Stimulated activated CD8-positive, alpha-beta memory T cell treated with anti-CD3 and anti-CD28 coated beads, Interleukin-12 subunit alpha, Interleukin-12 subunit beta, amount 100 ng/mL, for 24 hours (primary cell): ENCODE measurements around the gene HNRNPH2.

Source experiments
- DNase-seq: peaks from one replicate; pipeline ENCODE4 v3.0.0-alpha.2; 2020; ENCODE audit errors: extremely low read depth

Gene HNRNPH2, protein sequence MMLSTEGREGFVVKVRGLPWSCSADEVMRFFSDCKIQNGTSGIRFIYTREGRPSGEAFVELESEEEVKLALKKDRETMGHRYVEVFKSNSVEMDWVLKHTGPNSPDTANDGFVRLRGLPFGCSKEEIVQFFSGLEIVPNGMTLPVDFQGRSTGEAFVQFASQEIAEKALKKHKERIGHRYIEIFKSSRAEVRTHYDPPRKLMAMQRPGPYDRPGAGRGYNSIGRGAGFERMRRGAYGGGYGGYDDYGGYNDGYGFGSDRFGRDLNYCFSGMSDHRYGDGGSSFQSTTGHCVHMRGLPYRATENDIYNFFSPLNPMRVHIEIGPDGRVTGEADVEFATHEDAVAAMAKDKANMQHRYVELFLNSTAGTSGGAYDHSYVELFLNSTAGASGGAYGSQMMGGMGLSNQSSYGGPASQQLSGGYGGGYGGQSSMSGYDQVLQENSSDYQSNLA

DNA sequence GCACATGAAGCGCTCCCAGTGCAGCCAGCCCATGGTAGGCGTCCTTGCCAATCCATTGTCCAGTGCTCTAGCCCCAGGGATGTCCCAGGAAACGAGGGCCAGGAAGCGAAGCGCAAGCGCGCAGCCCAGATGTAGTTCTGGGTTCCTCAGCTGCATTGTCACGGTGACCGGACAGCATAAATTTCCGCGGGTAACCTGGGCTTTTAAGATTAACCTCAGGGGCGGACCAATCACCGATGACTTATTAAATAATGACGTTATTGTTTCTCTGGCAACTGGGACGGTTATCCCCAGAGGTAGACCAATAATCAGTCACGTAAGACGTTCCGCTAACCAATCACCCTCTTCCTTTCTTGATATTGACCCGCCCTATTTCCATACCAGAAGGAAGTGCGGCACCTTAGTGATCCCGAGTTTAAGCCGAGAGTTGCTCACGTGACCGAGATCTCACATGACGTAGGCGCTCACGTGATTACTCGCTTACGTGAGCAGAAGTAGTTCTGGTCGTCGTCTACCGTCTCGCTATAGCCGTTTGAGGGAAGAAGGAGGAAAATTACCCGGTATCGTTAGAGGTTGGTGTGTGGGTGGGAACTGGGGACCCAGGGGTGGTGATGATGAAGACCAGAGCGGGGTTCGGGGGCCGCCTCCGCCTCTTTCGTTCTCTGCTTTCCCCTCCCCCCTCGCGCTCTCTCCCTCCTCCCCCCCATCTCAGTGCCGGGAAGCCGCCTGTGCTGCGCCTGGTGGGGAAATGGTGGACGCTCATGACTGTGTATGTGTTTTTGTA lies at the start of gene HNRNPH2, which contains the start of gene GLA:
HNRNPH2 (plus strand) TSS at position 475 of the 784 bp plus-strand sequence. CDS start 3,767 bp downstream, outside the sequence.
GLA (minus strand) TSS at position 178 of the 784 bp plus-strand sequence; CDS start at position 156, 22 bp downstream.
- DNase-seq, result peak; percentile 55

DNA sequence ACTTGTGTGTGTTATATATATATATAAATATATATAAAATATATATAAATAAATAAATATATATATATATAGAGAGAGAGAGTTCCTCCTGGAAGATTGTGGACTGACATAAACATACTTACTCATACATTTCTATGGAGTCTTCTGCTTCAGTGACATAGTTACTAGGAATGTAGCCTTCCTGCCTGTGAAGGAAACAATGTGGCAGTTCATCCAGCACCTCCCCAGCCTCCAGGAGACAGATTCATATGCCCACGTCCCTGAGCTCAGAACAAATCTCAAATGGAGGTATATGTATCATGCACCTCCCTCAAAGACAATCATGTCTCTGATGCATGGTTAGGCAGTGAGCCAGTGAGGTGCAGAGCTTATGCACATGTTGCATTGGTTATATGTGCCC lies 48.1 kb upstream of the HNRNPH2 start:
- DNase-seq, result no peak

DNA sequence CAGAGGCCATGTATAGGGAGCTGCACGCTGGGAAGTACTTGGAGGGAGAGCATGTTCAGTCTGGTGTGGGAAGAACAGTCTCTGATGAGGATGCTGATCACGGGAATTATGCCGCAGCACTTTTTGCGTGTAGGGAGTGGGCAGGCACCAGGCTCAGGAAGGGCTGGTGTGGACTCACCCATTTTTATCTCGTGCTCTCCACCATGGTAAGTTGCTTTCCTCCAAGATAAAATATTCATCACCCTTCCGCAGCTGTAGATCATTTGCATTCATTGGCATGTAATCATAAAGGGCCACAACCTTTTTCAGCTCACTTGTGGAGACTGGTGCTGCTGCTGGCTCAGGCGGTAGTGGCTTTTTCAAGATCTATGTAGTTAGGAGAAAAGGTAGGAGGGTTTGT lies 47.6 kb upstream of the HNRNPH2 start:
- DNase-seq, result no peak

DNA sequence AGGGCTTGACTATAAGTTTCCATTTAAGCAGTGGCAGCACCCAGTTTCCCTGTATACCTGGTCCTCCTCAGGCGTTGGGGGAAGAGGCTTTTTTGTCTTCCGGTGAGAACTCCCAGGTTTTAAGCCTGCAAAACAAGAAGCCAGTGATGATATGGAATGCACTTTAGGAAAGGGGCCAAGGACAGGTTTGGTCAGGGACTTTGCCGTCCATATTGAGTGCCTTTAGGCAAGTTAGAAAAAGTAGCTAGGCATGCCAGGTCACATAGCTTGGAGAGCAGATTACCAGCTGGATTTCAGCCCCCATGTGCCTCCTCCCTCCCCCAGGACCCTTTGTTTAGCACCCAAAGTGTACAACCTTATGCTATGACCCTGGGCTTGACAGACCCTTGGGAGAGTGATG lies 45.9 kb upstream of the HNRNPH2 start:
- DNase-seq, result no peak

DNA sequence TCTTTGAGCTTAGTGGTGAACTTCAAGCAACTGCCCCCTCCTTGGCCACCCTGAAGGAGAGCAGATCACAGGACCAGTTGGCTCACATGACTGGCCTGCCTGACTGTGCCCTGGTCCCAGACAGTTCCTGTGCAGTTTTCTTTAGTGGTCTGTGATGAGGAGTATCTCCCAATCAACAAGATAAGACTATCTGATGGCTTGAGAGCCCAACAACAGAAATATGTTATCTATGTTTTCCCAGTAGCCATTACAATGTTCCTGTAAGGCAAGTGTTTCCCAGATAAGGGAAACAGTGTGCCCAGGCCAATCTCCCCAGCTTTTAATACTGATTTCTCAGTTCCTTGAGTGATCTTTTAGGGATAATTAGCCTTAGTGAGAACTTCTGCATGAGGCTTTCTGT lies 45.3 kb upstream of the HNRNPH2 start:
- DNase-seq, result no peak

DNA sequence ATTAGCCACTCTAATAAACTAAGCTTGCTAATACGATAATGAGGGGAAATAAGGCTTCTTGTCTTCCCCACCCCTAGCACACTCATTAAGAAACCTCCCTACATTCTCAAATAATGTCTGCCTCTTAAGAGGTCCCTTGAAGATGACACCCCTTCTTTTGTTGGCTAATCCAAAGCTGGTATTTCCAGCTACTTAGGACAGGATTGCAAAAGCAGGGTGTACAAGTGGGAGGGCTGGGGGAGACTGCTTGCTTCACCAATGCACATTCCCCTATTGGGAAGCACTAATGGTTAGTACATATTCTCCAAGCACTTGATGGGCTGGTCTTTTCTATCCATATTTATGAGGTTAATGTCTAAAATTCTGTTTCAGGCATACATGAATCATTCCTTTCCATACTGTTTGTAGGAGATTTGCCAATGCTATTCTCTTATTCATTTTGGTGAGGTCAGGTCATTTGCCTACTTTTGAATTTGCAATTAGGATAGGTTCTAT lies 42.7 kb upstream of the HNRNPH2 start:
- no peak for DNase-seq

DNA sequence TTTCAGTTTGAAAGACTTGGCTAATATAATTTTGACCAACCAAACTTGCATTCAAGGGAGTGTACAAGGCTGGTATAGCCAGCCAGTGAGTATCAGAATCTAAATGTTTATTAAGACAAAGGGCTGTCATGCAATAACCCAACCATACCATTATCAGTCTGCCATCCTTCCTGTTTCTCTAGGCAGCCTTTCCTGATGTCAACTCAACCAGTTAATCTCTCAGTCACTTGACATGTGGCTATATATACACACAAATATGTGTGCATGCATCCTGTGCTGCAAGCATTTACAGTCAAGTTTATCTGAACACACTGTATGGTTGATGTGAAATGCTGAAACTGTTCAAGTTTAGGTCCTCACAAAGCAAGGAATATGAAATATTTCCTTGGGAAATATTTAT lies 39.2 kb upstream of the HNRNPH2 start:
- no peak for DNase-seq

DNA sequence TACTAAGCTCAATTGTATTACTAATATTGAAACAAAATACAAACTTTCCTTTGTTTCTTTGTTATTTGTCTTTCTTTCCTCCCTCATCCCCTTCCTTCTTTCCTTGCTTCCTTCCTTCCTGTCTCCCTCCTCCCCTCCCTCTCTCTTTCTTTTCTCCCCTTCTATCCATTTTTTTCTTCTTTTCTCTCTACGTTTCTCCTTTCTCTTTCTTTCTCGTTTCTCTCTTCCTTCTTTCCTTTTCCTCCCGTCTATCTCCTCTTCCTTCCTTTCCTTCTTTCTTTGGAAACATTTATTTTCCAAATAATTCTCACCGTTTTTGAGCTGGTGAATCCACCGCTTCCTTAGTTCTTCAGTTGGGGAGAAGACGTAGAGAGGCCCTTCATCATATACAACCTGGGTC lies 38.3 kb upstream of the HNRNPH2 start:
- DNase-seq, result no peak

DNA sequence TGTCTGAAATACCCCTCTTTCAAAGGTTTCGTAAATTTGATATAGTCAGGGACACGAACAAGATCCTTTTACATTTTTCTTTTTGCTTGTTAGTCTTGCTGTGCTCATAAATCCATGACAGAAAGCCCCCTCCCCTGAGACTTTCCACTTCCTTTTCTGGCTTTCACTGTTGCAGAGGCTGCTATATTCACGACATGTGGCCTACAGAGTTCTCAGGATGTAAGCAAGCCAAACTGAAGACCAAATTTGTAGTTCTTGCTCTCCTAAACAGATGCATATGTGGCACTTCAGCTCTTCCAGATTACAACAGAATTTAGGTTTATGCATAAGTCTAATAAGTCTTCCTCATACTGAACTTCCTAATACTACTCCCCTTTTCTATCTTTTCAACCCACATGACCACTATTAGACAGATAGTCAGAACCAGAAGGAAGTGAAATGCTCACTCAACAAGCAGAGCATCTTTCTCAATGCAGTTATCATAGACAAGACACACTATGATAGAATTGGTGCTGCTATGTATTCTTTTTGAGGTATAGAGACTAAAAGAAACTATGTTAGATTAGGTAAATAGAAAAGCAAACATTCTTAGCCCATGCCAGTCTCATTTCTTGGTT lies 37.0 kb upstream of the HNRNPH2 start:
- DNase-seq, result no peak

DNA sequence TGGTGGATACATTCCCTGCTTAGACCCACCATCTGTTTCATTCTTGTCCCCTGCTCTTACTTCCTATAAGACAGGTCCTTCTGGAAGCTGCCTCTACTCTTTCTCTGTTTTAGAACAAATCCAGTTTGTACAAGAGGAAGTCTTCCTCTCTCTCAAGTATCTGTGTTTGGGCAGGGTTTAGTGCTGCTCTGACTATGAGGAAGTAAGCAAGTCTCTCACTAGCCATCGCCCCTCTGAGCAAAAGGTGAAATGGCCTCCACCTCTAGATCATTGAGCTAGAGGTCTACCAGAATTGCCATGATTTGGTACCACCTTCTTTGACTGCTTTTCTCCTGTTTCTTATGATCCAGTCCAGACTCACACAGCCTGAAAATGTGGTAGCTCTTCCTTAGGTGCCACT lies 30.5 kb upstream of the HNRNPH2 start:
- no peak for DNase-seq

DNA sequence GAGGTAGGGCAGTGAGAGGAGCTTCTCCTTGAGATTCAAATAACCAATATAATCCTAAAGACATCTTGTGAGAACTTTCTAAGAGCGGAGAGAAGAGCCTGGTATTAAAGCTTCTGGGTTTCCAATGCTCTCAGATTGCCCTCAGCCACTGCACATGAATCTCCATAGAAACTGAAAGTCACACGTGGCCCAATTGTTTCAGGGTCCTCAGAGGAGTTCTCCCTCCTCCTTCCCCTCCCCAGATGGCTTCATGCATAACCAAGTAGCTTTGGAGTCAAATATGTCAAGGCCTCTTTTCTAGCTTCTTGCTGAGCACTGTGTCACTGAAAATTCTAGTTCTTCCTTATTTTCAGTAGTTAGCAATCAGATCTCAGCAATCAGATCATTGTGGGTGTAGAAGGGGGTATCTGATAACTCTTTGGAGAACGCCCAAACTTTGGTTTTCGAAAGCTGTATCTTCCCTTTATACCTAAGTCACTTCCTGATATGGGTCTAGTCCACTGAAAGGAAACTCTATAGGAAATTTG lies 24.3 kb upstream of the HNRNPH2 start:
- no peak for DNase-seq

DNA sequence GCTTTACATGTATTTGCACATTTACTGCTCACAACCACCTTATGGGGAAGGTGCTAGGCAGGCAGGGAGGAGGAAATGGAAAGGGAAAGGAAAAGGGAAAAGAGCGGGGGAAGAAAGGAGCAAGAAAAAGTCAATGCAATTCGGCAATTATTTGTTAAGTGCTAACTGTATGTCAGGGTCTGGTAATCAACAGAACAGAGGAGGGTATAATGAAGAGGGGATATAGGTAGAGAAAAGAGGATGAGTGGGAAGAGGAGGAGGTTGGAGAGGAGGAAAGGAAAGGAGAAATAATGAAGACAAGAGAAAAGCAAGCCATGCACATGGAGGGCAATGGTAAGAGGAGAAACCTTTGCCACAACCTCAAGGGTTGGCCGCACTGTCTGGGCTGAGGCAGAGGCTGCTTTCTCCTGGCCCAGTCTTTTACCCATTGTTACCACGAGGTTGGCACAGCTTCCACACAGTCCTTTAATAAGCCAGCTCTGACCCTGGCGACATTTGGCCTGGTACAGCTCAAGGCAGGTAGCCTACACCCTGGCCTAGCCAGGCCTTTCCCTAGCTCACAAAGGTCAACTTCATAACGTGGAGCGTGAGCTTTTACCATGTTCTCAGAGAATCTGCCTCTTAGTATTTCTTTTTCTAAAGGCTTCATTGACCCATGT lies 22.9 kb upstream of the HNRNPH2 start:
- DNase-seq, result no peak

DNA sequence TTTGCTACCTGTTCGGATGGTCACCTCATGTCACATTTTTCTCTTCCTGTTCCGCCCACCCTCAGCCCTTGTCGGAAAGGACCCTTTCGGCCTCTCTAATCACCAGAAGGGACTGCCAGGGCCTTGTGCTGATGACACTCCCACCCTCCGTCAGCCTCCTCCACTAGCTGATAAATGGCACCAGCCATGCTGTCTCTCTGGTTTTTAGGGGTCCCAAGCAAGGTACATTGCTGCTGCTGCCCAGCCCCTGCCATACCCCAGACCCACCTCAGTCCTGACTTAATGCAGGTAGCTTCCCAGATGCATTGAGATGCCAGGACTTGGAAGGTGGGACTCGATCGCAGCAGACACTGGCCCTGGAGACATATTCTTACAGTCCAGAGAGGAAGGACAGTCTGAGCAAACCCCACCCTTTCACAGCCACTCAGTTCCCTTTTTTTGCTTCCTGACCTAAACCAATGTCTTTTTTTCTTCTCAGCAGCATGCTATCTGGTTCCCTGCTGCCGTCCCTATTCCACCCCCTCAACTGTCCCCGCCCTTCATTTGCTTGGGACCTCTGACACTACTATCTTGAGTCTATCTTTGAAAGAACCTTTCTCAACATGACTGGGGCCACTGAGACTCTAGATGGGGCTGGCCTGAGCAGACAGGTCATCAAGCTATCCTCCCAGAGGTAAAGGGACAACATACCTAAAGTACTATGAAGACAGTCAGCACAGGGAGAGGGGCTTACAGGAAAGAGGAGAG lies 22.1 kb upstream of the HNRNPH2 start, which contains the start of gene BTK:
BTK (minus strand) TSS at position 397 of the 747 bp plus-strand sequence. CDS start 10,907 bp downstream, outside the sequence.
- no peak for DNase-seq

DNA sequence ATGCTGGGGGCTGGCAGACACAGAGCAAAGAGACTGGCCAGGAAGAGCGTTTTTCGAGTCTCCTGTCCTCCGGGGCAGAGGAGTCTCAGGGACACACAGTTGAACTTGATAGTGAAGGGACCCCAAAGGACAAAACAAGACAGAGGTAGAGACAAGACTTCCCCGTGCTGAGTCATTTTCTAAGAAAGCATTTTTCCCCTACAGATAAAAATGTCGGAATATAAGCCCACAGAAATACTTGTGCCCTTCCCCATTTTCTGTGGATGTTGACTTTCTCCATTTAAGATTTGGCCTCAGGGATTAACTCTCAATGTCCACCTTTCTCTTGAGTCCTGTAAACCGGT lies 21.5 kb upstream of the HNRNPH2 start:
- DNase-seq, result no peak

DNA sequence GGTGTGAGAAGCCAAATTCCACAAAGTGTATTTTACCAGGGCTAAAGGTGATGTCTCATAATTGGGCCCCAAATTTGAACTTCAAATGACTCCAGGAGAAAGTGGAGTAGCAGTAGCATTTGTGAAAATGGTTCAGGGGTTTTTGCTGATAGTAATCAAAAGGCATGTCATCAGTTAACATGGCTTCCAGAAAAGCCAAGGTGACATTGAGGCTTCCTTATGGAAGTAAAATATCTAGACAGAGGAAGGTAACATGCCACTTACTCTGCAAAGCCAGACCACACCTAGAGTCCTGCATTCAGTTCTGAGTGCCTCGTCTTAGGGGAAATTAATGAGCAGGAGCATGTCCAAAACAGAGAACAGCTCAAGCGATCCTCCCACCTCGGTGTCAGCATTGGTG lies 19.4 kb upstream of the HNRNPH2 start:
- DNase-seq, result no peak

DNA sequence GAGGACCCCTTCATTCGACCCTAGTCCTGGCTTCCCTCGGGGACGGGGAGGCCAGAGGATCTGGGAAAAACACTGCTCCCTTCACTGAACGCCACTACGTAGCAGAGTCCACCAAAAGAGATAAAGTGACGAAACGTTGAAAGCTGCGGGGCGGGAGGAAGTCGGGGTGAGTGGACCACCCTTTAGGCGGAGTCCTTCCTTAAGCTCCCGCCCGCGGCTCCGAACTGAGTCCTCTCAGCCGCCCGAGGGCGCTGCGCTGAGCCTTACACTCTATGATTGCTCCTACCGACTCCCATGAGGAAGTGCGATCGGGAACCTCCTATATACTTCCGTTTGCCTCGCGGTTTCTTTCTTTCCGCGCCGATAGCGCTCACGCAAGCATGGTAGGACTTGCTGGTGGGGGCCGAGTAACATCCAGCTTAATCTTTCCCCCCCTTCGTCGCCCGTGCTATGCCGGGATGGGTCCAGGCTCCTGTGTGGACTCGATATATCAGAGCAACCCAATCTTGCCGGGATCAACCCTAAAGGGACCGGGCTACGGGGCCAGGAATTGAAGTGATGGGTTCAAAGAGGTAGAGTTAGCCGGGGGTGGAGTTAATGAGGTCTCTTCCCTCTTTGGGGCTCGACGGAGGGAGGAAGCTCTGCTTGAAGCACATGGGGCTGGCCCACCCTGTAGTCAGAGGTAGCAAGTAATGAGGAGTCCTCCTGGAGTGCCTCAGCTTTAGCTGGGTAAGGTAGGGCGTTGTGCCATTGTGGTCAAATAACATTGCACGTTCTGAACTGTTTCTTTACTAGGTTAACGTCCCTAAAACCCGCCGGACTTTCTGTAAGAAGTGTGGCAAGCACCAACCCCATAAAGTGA lies 17.1 kb upstream of the HNRNPH2 start, which contains the start of gene RPL36A:
RPL36A (plus strand) TSS at position 348 of the 862 bp plus-strand sequence; CDS start at position 381, 33 bp downstream.
- DNase-seq, result peak; percentile 58

DNA sequence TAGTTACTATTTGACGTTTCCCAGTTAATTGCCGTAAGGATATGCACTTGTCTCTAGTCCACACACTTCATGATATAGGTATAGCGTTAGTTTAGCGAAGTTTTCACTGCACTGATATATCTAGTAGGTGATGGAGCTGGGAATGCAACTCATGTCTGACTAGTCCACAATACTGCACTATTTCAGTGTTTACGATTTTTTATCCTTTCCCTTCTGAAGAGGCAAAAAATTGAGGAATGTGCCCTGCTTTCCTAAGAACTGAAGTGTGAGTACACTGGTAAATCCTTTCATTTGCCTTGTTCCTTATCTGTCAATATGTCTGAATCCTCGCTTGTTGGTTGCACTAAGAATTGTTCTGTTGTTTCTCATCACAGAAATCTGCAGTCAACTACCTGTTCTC lies 16.2 kb upstream of the HNRNPH2 start:
- no peak for DNase-seq

DNA sequence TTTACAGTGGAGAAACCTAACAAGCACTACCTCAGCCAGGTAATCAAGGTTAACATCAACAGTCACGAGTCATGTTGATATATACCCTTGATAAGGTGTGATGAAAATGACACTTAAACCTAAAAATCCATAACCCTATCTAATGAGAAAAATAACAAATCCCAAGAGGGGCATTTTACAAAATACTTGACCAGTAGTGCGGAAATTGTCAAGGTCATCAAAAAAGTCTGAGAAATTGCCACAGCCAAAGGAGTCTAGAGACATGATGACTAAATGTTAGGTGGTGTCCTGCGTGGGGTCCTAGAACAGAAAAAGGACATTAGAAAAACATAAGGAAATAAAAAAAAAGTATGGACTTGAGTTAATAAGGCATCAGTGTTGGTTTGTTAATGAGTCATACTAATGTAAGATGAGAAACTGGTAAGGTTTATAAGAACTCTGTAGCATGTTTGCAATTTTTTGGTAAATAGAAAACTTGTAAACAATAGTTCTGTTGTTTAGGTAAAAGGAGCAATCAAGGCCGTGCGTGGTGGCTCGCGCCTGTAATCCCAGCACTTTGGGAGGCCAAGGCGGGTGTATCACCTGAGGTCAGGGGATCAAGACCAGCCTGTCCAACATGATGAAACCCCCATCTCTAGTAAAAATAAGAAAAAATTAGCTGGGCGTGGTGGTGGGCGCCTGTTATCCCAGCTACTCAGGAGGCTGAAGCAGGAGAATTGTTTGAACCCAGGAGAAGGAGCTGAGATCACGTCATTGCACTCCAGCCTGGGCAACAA lies 14.3 kb upstream of the HNRNPH2 start:
- DNase-seq, result no peak

DNA sequence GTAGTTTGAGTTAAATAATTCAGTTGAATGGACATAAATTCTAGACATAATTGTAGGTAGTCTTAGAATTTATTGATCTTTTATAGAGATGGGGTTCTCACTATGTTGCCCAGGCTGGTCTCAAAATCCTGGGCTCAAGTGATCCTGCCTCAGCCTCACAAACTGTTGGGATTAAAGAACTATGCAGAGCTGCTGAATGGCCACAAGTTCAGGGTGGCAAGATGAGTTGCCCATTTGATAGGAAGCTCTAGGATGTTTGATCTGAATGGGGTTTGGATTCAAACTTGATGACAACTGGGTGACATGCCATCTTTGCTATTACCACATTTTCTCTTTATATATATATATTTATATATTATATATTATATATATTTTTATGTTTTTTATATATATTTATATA lies 13.7 kb upstream of the HNRNPH2 start:
- no peak for DNase-seq
